ENCODE data around the gene NOXO1.
"Not testable (repeated sequence)": the region's sequence is repeated elsewhere in the genome, so short reads cannot be mapped to it uniquely, and the experiment has no call there.

The NOXO1 gene

DNA sequence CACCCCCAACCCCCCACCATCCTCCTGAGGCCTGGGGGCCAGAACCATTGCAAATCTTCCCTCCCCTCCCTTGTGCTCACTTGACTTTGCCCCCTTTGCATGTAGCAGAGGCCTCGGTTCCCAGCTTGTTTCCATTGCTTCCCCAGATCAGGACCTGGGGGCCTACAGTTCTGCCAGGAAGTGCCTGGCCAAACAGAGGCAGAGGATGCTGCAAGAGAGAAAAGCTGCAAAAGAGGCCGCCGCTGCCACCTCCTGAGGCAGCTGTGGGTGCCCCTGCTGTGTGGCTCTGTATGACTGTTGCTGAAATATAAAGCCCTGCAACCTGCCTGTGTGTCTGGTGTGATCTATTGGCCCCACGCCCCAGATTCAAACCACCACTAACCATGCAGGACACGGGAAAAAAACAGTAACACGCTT is 19.6 kb downstream of the NOXO1 start:
- no peak overlapping the region for H3K4me3 ChIP-seq (ENCODE audit: low read depth, low read length)
- TF ChIP-seq, protein P1, sequence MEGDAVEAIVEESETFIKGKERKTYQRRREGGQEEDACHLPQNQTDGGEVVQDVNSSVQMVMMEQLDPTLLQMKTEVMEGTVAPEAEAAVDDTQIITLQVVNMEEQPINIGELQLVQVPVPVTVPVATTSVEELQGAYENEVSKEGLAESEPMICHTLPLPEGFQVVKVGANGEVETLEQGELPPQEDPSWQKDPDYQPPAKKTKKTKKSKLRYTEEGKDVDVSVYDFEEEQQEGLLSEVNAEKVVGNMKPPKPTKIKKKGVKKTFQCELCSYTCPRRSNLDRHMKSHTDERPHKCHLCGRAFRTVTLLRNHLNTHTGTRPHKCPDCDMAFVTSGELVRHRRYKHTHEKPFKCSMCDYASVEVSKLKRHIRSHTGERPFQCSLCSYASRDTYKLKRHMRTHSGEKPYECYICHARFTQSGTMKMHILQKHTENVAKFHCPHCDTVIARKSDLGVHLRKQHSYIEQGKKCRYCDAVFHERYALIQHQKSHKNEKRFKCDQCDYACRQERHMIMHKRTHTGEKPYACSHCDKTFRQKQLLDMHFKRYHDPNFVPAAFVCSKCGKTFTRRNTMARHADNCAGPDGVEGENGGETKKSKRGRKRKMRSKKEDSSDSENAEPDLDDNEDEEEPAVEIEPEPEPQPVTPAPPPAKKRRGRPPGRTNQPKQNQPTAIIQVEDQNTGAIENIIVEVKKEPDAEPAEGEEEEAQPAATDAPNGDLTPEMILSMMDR (IDR thresholded peaks at IDR 0.05; ENCODE audit: low read depth, low read length) = no peak

DNA sequence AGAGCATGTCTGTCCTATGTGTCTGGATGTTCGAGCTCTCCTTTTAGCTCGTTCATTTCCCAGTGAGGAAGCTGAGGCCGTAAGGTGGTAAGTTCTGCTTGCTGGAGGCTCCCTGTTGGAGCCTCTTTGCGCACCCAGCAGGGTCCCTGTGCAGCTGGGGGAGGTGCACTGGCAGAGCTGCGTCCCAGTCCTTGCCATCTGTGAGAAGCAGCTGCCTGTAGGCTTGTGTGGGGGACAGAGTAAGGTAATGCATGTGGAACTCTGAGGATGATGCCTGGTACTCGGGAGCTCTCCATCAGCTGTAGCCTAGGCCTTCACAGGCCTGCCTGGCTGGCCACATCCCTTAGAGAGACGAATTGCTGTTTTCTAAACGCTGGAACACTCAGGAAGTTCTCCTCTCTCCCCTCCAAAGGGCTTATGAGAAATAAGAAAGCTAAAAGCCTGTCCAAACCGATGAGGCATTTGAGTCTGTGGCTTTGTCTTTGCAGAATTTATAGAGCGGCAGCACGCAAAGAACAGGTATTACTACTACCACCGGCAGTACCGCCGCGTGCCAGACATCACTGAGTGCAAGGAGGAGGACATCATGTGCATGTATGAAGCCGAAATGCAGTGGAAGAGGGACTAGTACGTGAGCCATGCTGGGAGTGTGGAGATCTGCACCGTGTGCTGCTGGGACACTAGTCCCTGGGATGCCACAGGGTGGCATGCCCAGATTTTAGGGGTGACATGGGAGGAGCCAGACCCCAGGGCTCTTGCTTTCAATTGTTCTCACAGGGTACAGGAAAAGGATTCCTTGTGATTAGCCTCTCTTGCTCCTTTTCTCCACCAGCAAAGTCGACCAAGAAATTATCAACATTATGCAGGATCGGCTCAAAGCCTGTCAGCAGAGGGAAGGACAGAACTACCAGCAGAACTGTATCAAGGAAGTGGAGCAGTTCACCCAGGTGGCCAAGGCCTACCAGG is 20.3 kb downstream of the NOXO1 start:
- TF ChIP-seq, protein P1 (IDR thresholded peaks at IDR 0.05; ENCODE audit: low read depth, low read length) = no peak
- peak overlapping the region; percentile 79 for H3K4me3 ChIP-seq (ENCODE audit: low read depth, low read length)

DNA sequence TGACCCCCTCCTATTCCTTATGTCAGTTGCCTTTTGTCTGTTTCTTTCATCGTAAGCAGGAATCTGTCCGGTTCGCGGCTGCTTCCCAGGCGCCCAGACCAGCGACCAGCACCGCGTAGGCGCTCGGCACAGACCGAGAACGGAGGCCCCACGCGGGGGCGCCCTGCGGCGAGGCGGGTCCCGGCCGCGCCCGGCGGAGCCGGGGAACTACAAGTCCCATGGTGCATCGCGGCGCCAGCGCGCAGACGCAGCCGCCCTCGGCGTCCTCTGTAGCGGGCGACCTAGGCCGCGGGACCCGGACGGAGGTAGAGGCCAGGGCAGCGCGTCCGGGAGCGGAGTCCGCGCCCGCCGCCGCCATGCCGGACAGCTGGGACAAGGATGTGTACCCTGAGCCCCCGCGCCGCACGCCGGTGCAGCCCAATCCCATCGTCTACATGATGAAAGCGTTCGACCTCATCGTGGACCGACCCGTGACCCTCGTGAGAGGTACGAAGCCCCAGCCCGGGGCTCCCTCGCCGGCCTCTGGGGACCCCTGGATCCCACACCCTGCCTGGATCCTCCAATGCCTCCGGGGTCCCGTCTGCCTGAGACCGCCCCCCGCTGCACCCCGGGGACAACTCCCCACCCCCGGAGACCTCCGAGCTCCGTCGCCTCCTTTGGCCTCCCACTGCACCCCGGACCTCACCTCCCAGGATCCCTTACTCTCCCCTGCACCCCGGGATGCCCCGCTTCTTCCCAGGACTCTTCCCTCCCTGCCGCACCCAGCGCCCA is 21.8 kb downstream of the NOXO1 start, which contains the start of gene NDUFB10:
Gene NDUFB10, plus strand, starts transcription at position 270 of the 771 bp plus-strand sequence. Its CDS starts 87 bp downstream, at position 357.
- TF ChIP-seq, protein P1 (IDR thresholded peaks at IDR 0.05; ENCODE audit: low read depth, low read length) = peak; percentile 56
- H3K4me3 ChIP-seq (ENCODE audit: low read depth, low read length) = peak within 1 kb of the TSS; percentile 79

DNA sequence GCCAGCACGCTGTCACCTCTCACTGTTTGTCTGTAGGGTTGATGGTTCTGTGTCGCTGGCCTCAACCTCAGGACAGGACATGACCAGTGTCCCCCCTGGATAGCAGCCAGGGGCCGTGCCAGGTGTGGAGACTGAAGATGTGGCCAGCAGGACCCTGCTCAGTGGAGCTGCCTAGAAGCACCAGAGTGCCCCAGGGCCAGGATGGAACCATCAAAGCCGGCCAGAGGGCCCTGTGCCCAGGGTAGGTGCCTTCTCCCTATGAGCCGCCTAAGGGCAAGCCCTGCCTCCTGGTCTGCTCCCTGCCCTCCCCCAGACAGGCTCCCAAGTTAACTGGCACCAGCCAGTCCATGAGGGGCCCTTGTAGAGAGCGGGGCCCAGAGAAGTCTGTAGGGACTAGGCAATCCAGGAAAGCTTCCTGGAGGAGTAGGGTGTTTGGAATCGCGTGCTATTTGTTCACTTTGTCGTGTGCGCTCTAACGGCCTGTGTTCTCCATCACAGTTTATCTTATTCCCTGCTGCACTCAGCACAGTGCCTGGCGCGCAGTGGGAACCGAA is 22.5 kb downstream of the NOXO1 start:
- TF ChIP-seq, protein P1 (IDR thresholded peaks at IDR 0.05; ENCODE audit: low read depth, low read length) = no peak
- peak overlapping the region; percentile 79; the same call in 1 of the 2 replicates for H3K4me3 ChIP-seq (ENCODE audit: low read depth, low read length)

DNA sequence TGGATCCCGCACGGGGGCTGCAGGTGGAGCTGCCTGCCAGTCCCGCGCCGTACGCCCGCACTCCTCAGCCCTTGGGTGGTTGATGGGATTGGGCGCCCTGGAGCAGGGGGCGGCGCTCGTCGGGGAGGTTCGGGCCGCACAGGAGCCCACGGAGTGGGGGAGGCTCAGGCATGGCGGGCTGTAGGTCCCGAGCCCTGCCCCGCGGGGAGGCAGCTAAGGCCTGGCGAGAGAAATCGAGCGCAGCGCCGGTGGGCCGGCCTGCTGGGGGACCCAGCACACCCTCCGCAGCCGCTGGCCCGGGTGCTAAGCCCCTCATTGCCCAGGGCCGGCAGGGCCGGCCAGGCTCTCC is 23.2 kb downstream of the NOXO1 start:
- not testable (repeated sequence) for H3K4me3 ChIP-seq (ENCODE audit: low read depth, low read length)

DNA sequence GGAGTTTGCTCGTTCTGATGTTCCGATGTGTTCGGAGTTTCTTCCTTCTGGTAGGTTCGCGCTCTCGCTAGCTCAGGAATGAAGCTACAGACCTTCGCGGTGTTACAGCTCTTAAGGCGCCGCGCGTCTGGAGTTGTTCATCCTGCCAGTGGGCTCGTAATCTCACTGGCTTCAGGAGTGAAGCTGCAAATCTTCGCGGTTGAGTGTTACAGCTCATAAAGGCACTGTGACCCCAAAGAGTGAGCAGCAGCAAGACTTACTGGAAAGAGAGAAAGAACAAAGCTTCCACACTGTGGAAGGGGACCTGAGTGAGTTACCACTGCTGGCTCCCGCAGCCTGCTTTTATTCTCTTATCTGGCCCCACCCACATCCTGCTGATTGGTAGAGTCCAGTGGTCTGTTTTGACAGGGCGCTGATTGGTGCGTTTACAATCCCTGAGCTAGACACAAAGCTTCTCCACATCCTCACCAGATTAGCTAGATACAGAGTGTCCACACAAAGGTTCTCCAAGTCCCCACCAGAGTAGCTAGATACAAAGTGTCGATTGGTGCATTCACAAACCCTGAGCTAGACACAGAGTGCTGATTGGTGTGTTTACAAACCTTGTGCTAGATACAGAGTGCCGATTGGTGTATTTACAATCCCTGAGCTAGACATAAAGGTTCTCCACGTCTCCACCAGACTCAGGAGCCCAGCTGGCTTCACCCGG is 23.7 kb downstream of the NOXO1 start:
- H3K4me3 ChIP-seq (ENCODE audit: low read depth, low read length) = not testable (repeated sequence)

DNA sequence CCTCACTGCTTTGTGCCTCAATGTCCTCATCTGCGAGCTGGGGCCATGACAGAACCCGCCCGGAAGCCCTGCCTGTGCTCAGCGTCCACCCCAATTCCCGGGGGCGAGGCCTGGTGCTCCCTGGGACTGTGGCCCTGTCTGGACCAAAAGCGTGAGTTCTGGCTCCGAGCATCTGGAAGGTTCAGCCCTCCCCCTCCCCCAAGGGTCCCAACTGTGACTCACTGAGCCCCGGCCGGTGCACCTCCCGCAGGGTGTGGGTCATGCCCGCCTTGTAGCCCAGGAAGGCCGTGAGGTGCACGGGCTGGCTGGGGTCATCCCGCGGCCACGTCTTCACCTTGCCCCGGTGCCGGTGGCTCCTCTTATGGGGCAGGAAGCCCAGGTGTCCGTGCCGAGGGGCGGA is 27.5 kb downstream of the NOXO1 start:
- TF ChIP-seq, protein P1 (IDR thresholded peaks at IDR 0.05; ENCODE audit: low read depth, low read length) = no peak
- no peak overlapping the region for H3K4me3 ChIP-seq (ENCODE audit: low read depth, low read length)
